ENCODE data around the gene CAMTA1.

DNA sequence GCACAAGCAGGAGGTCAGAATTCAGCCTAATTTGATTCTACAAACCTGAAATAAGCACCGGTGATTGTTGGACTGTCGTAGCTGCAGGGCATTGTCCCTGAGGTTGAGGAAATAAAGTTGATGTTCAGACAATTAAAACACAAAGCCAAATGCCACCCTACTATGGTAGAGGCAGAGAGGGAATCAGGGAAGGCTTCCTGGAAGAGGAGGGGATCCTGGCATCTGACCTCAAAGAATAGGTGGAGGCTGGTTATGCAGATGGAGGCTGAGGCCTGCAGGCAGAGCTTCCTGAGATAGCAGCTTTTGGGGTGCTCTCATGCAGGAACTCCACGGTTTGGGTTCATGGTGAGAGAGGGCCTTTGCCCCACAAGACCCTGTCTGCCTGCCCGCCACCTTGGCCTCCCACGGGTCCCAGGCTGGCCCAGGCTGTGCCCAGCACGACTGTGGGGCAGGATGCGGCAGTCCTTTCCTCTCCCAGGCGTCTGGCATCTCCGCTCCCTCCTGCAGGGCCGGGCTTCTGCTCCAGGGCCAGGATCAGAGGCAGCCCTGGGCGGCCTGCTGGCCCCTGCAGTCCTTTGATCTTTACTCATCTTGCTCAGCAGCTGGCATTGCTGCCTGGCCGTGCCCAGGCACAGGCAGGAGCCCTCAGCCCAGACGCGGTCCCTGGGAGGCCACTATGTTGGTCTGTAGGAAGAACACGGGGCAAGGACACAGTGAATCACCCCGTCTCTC is 851.7 kb downstream of the CAMTA1 start:
- TF ChIP-seq POLR2A (IDR thresholded peaks at IDR 0.05; ENCODE audit: low read length): no peak
- TF ChIP-seq GATA1 (IDR thresholded peaks at IDR 0.05; ENCODE audit: low read depth, low read length): no peak

Data from erythroblast (primary cell).